Mesendoderm (in vitro differentiated cells): ENCODE data around the gene CEP170.
A peak's percentile ranks its signal among the peaks of the same experiment; 100 is the strongest.

Source experiments
- DNase-seq: peaks from one replicate; pipeline ENCODE4 v3.0.0; 2013
- H2AK5ac ChIP-seq: 2 replicates; pipeline ENCODE4 v1.6.1; 2013; ENCODE audit warnings: low read length, inconsistent platforms
- H2BK120ac ChIP-seq: 2 replicates; pipeline ENCODE4 v1.6.1; 2013; ENCODE audit warnings: low read depth, mild to moderate bottlenecking, low read length, moderate library complexity, mixed read lengths
- H2BK15ac ChIP-seq: replicated peaks from 2 replicates; pipeline ENCODE4 v1.6.1; 2013; ENCODE audit warnings: low read depth, mild to moderate bottlenecking, moderate library complexity
- H2BK5ac ChIP-seq: 2 replicates; pipeline ENCODE4 v1.6.1; 2013; ENCODE audit warnings: low read length, inconsistent platforms
- H3K18ac ChIP-seq: 2 replicates; pipeline ENCODE4 v1.6.1; 2013; ENCODE audit warnings: mild to moderate bottlenecking, low read length, mixed read lengths
- H3K23ac ChIP-seq: one replicate; pipeline ENCODE4 v1.6.1; 2013; ENCODE audit warnings: low read length
- H3K27ac ChIP-seq: 2 replicates; pipeline ENCODE4 v1.5.1; 2013; ENCODE audit warnings: low read depth, mild to moderate bottlenecking, inconsistent platforms, low read length, moderate library complexity
- H3K27me3 ChIP-seq: 2 replicates; pipeline ENCODE4 v1.6.1; 2013; ENCODE audit warnings: low read length, control low read depth, mild to moderate bottlenecking, inconsistent platforms; ENCODE audit not compliant: insufficient read depth, poor library complexity
- H3K36me3 ChIP-seq: 2 replicates; pipeline ENCODE4 v1.6.1; 2013; ENCODE audit warnings: low read length, inconsistent platforms; ENCODE audit not compliant: control insufficient read depth, insufficient read depth
- H3K4ac ChIP-seq: one replicate; pipeline ENCODE4 v1.6.1; 2013; ENCODE audit warnings: low read depth, mild to moderate bottlenecking, low read length, moderate library complexity
- H3K4me1 ChIP-seq: 2 replicates; pipeline ENCODE4 v1.6.1; 2013; ENCODE audit warnings: low read depth, low read length, inconsistent platforms; ENCODE audit not compliant: control insufficient read depth
- H3K4me2 ChIP-seq: 2 replicates; pipeline ENCODE4 v1.6.1; 2013; ENCODE audit warnings: low read length
- H3K4me3 ChIP-seq: 2 replicates; pipeline ENCODE4 v1.5.1; 2013; ENCODE audit warnings: mild to moderate bottlenecking, low read length
- H3K56ac ChIP-seq: one replicate; pipeline ENCODE4 v1.6.1; 2013; ENCODE audit warnings: low read length
- H3K79me1 ChIP-seq: 2 replicates; pipeline ENCODE4 v1.6.1; 2013; ENCODE audit warnings: low read length, inconsistent platforms
- H3K79me2 ChIP-seq: 2 replicates; pipeline ENCODE4 v1.6.1; 2013; ENCODE audit warnings: mild to moderate bottlenecking, low read length; ENCODE audit not compliant: control insufficient read depth, insufficient read depth
- H3K9ac ChIP-seq: 2 replicates; pipeline ENCODE4 v1.6.1; 2013; ENCODE audit warnings: low read length, inconsistent platforms
- H4K5ac ChIP-seq: one replicate; pipeline ENCODE4 v1.6.1; 2013; ENCODE audit warnings: low read length
- H4K8ac ChIP-seq: one replicate; pipeline ENCODE4 v1.6.1; 2013; ENCODE audit warnings: low read depth, mild to moderate bottlenecking, control low read depth, low read length, moderate library complexity
- WGBS: extraction: QIAGEN DNeasy Blood & Tissue Kit; methylation state at CpG from one replicate; pipeline ENCODE4 v1.1.7; 2013; ENCODE audit warnings: low lambda C conversion rate, missing lambda C conversion rate; ENCODE audit not compliant: insufficient coverage; ENCODE audit errors: extremely low coverage; 5-methylcytosine and 5-hydroxymethylcytosine counted together

Gene CEP170

GRCh38 chr1:243244432-243244841 is 10.6 kb downstream of the CEP170 start:
- no peak overlapping the region for H2BK15ac ChIP-seq
- no peak overlapping the region for H3K18ac ChIP-seq
- peaks cover 6% of the 10 kb centered on the region for H3K79me1 ChIP-seq
- no CpG with 5 or more reads among the region's 9 CpGs for WGBS
- H2BK5ac ChIP-seq, result no peak overlapping the region
- H4K8ac ChIP-seq, result no peak overlapping the region
- H3K9ac ChIP-seq, result no peak overlapping the region
- DNase-seq, result no peak
- H3K23ac ChIP-seq, result no peak overlapping the region
- H3K27ac ChIP-seq, result no peak overlapping the region
- no peak overlapping the region for H3K4me2 ChIP-seq
- H3K4me1 ChIP-seq, result no peaks in the 10 kb centered on the region
- H3K56ac ChIP-seq, result no peak overlapping the region
- H3K36me3 ChIP-seq, result no peaks in the 10 kb centered on the region
- H2BK120ac ChIP-seq, result no peak overlapping the region
- peaks cover 58% of the 10 kb centered on the region for H3K79me2 ChIP-seq
- H2AK5ac ChIP-seq, result no peak overlapping the region
- H4K5ac ChIP-seq, result no peak overlapping the region
- no peaks in the 10 kb centered on the region for H3K27me3 ChIP-seq
- H3K4ac ChIP-seq, result no peak overlapping the region
- no peak overlapping the region for H3K4me3 ChIP-seq

- Histone ChIP-seq H2BK5ac (no peak overlapping the region), H4K8ac (no peak overlapping the region), H3K27ac (no peak overlapping the region), H3K36me3 (no peaks in the 10 kb centered on the region), H2BK15ac (no peak overlapping the region), H3K56ac (no peak overlapping the region), H3K4me1 (no peaks in the 10 kb centered on the region), H3K79me2 (peaks cover 34% of the 10 kb centered on the region), H2AK5ac (no peak overlapping the region), H4K5ac (no peak overlapping the region), H3K4me3 (no peak overlapping the region), H3K23ac (no peak overlapping the region), H2BK120ac (no peak overlapping the region), H3K4me2 (no peak overlapping the region), H3K18ac (no peak overlapping the region), H3K4ac (no peak overlapping the region), H3K9ac (no peak overlapping the region), H3K79me1 (peaks cover 12% of the 10 kb centered on the region), H3K27me3 (no peaks in the 10 kb centered on the region)
- no CpG with 5 or more reads among the region's 4 CpGs for WGBS
- no peak for DNase-seq
Observed at GRCh38 chr1:243236604-243237252, 18.4 kb downstream of the CEP170 start.

- Histone ChIP-seq H3K4me2 (no peak overlapping the region), H3K4me3 (no peak overlapping the region), H3K4ac (no peak overlapping the region), H2BK15ac (no peak overlapping the region), H2BK120ac (no peak overlapping the region), H3K9ac (no peak overlapping the region), H3K23ac (no peak overlapping the region), H3K27me3 (no peaks in the 10 kb centered on the region), H3K79me2 (peaks cover 29% of the 10 kb centered on the region), H4K8ac (no peak overlapping the region), H3K56ac (no peak overlapping the region), H3K18ac (no peak overlapping the region), H4K5ac (no peak overlapping the region), H3K36me3 (no peaks in the 10 kb centered on the region), H3K79me1 (peaks cover 10% of the 10 kb centered on the region), H2AK5ac (no peak overlapping the region), H3K27ac (no peak overlapping the region), H2BK5ac (no peak overlapping the region), H3K4me1 (no peaks in the 10 kb centered on the region)
- DNase-seq, result no peak
- no CpG with 5 or more reads among the region's 4 CpGs for WGBS
Observed at GRCh38 chr1:243234978-243235647, 20.0 kb downstream of the CEP170 start.

- no peaks in the 10 kb centered on the region for H3K4me1 ChIP-seq
- no peak overlapping the region for H4K8ac ChIP-seq
- no CpG with 5 or more reads among the region's 2 CpGs for WGBS
- DNase-seq, result no peak
- no peak overlapping the region for H2BK15ac ChIP-seq
- no peak overlapping the region for H3K23ac ChIP-seq
- no peak overlapping the region for H3K9ac ChIP-seq
- peaks cover 38% of the 10 kb centered on the region for H3K79me2 ChIP-seq
- no peaks in the 10 kb centered on the region for H3K27me3 ChIP-seq
- H3K4me3 ChIP-seq, result no peak overlapping the region
- no peak overlapping the region for H2BK5ac ChIP-seq
- H3K79me1 ChIP-seq, result peaks cover 16% of the 10 kb centered on the region
- H3K36me3 ChIP-seq, result no peaks in the 10 kb centered on the region
- no peak overlapping the region for H3K18ac ChIP-seq
- H3K4ac ChIP-seq, result no peak overlapping the region
- no peak overlapping the region for H3K4me2 ChIP-seq
- no peak overlapping the region for H4K5ac ChIP-seq
- H2BK120ac ChIP-seq, result no peak overlapping the region
- H3K27ac ChIP-seq, result no peak overlapping the region
- no peak overlapping the region for H3K56ac ChIP-seq
- no peak overlapping the region for H2AK5ac ChIP-seq
Observed at GRCh38 chr1:243233908-243234307, 21.2 kb downstream of the CEP170 start.

GRCh38 chr1:243230914-243231313 is 24.2 kb downstream of the CEP170 start:
- peak; percentile 53 for DNase-seq
- H2BK5ac ChIP-seq, result no peak overlapping the region
- H3K79me1 ChIP-seq, result peaks cover 13% of the 10 kb centered on the region

GRCh38 chr1:243229526-243229925 is 25.6 kb downstream of the CEP170 start:
- H3K4me3 ChIP-seq, result no peak overlapping the region
- no peak overlapping the region for H4K5ac ChIP-seq
- no peak overlapping the region for H2BK5ac ChIP-seq
- no peak overlapping the region for H3K23ac ChIP-seq
- no peak overlapping the region for H3K27ac ChIP-seq
- H3K56ac ChIP-seq, result no peak overlapping the region
- no peak overlapping the region for H2BK120ac ChIP-seq
- no peaks in the 10 kb centered on the region for H3K27me3 ChIP-seq
- no peak overlapping the region for H3K18ac ChIP-seq
- no peak overlapping the region for H4K8ac ChIP-seq
- no peak overlapping the region for H3K4me2 ChIP-seq
- H3K4ac ChIP-seq, result no peak overlapping the region
- H3K79me2 ChIP-seq, result peaks cover 31% of the 10 kb centered on the region
- no peak overlapping the region for H2BK15ac ChIP-seq
- no peak overlapping the region for H2AK5ac ChIP-seq
- H3K36me3 ChIP-seq, result no peaks in the 10 kb centered on the region
- no peaks in the 10 kb centered on the region for H3K4me1 ChIP-seq
- no peak for DNase-seq
- H3K9ac ChIP-seq, result no peak overlapping the region
- WGBS, result no CpG with 5 or more reads among the region's 1 CpG
- H3K79me1 ChIP-seq, result peaks cover 13% of the 10 kb centered on the region

More at GRCh38 chr1:243230914-243231313, 24.2 kb downstream of the CEP170 start:
- peaks cover 31% of the 10 kb centered on the region for H3K79me2 ChIP-seq
- H3K27ac ChIP-seq, result no peak overlapping the region
- no peak overlapping the region for H3K23ac ChIP-seq
- no peak overlapping the region for H3K4ac ChIP-seq
- H4K5ac ChIP-seq, result no peak overlapping the region
- no peak overlapping the region for H3K4me2 ChIP-seq
- no peak overlapping the region for H3K56ac ChIP-seq
- no peak overlapping the region for H3K9ac ChIP-seq
- H4K8ac ChIP-seq, result no peak overlapping the region
- no peak overlapping the region for H2AK5ac ChIP-seq
- no peak overlapping the region for H2BK15ac ChIP-seq
- no peaks in the 10 kb centered on the region for H3K36me3 ChIP-seq
- H3K27me3 ChIP-seq, result no peaks in the 10 kb centered on the region
- H3K4me3 ChIP-seq, result no peak overlapping the region
- H2BK120ac ChIP-seq, result no peak overlapping the region
- no peaks in the 10 kb centered on the region for H3K4me1 ChIP-seq
- H3K18ac ChIP-seq, result no peak overlapping the region
